H54 (cell line): ENCODE data around the gene EFCAB8.

ENCODE experiments used
- DNase-seq: peaks from one replicate; pipeline ENCODE4 v3.0.0; 2011; ENCODE audit warnings: low spot score, mixed read lengths; ENCODE audit not compliant: insufficient read length
- FAIRE-seq: peaks from 3 replicates; lab custom pipeline; 2011; peaks lifted over from hg19 to GRCh38; lab: Jason Lieb, UNC
- POLR2A ChIP-seq: IDR thresholded peaks from 2 replicates; pipeline ENCODE4 v1.6.1; 2011; ENCODE audit warnings: low read depth, mild to moderate bottlenecking, low read length

The EFCAB8 gene

GRCh38 chr20:32975698-32976674, 117.3 kb downstream of the EFCAB8 start:
- TF ChIP-seq POLR2A = no peak

GRCh38 chr20:32976746-32977145, 118.0 kb downstream of the EFCAB8 start:
- DNase-seq = no peak
- no peak for TF ChIP-seq POLR2A
- no peak for FAIRE-seq

More at GRCh38 chr20:32975698-32976674, 117.3 kb downstream of the EFCAB8 start:
- DNase-seq (no peak), FAIRE-seq (no peak)

GRCh38 chr20:32977281-32978008, 118.7 kb downstream of the EFCAB8 start:
- FAIRE-seq = no peak
- DNase-seq = no peak
- TF ChIP-seq POLR2A = no peak

GRCh38 chr20:32978009-32978335, 119.2 kb downstream of the EFCAB8 start:
- no peak for TF ChIP-seq POLR2A
- no peak for FAIRE-seq
- no peak for DNase-seq

- no peak for TF ChIP-seq POLR2A
- no peak for DNase-seq
- FAIRE-seq = no peak
Measured at GRCh38 chr20:32979201-32979998, 120.7 kb downstream of the EFCAB8 start.

GRCh38 chr20:32980131-32980941, 121.6 kb downstream of the EFCAB8 start:
- no peak for TF ChIP-seq POLR2A
- no peak for FAIRE-seq

GRCh38 chr20:32980990-32981389, 122.3 kb downstream of the EFCAB8 start:
- FAIRE-seq = no peak
- DNase-seq = no peak
- TF ChIP-seq POLR2A = no peak

More at GRCh38 chr20:32980131-32980941, 121.6 kb downstream of the EFCAB8 start:
- no peak for DNase-seq

GRCh38 chr20:32982617-32983458, 124.1 kb downstream of the EFCAB8 start:
- DNase-seq (no peak), FAIRE-seq (no peak)
- no peak for TF ChIP-seq POLR2A

- FAIRE-seq (no peak), DNase-seq (no peak)
- TF ChIP-seq POLR2A = no peak
Measured at GRCh38 chr20:32983459-32984112, 124.9 kb downstream of the EFCAB8 start.

GRCh38 chr20:32984196-32984595, 125.5 kb downstream of the EFCAB8 start:
- FAIRE-seq (no peak), DNase-seq (no peak)
- no peak for TF ChIP-seq POLR2A

GRCh38 chr20:32984631-32985354, 126.1 kb downstream of the EFCAB8 start:
- FAIRE-seq (no peak), DNase-seq (no peak)
- TF ChIP-seq POLR2A = no peak
